WTC11 (cell line): Measurements from ENCODE around the gene NTPCR. TPM values are rescaled to one million over a fixed set of nuclear protein-coding genes. Genes with fewer than 3 reads are reported as not detected.

Experiments
- ATAC-seq: fragments of 200-7000 bp; cut with Tn5 transposase; 2 replicates; pipeline ENCODE4 v1.10.0; 2021; ENCODE audit warnings: mild to moderate bottlenecking, moderate library complexity
- CTCF ChIA-PET: fragments of 300-600 bp; sonication (Branson Sonifier 250); formaldehyde crosslinking; loops from one replicate; lab custom pipeline; 2021; ENCODE audit warnings: antibody characterized with exemption; lab: Charles Lee
- POLR2A ChIA-PET: fragments of 350-600 bp; sonication (Branson Sonifier 250); formaldehyde crosslinking; loops from one replicate; lab custom pipeline; 2021; ENCODE audit warnings: antibody characterized with exemption; lab: Charles Lee
- DNase-seq: peaks from one replicate; pipeline ENCODE4 v3.0.0; 2021; ENCODE audit warnings: low spot score
- H3K27ac Mint-ChIP-seq: 2 replicates; pipeline ENCODE4 v1.8.0; 2021; ENCODE audit warnings: mixed read lengths
- H3K27me3 Mint-ChIP-seq: 2 replicates; pipeline ENCODE4 v1.8.0; 2021; ENCODE audit warnings: low read depth, mild to moderate bottlenecking, moderate library complexity, mixed read lengths
- H3K36me3 Mint-ChIP-seq: 2 replicates; pipeline ENCODE4 v1.8.0; 2021; ENCODE audit warnings: mixed read lengths
- H3K4me1 Mint-ChIP-seq: 2 replicates; pipeline ENCODE4 v1.8.0; 2022; ENCODE audit warnings: mixed read lengths
- H3K4me3 Mint-ChIP-seq: 2 replicates; pipeline ENCODE4 v1.8.0; 2021; ENCODE audit warnings: mild to moderate bottlenecking, moderate library complexity, mixed read lengths
- H3K9me3 Mint-ChIP-seq: 2 replicates; pipeline ENCODE4 v1.8.0; 2021; ENCODE audit warnings: mixed read lengths
- ATF3 ChIP-seq: sonication (generic); formaldehyde crosslinking; conservative IDR thresholded peaks from 2 replicates; pipeline ENCODE4 v1.8.1; 2022; ENCODE audit warnings: mild to moderate bottlenecking, missing genetic modification reagents
- CREM ChIP-seq: sonication (generic); formaldehyde crosslinking; IDR thresholded peaks from 2 replicates; pipeline ENCODE4 v1.8.1; 2022; ENCODE audit warnings: mild to moderate bottlenecking, missing genetic modification reagents, moderate library complexity
- ERG ChIP-seq: fragments of 250-450 bp; sonication (Bioruptor Pico); IDR thresholded peaks from 2 replicates; pipeline ENCODE4 v1.8.0; 2021; ENCODE audit warnings: mild to moderate bottlenecking
- ETV6 ChIP-seq: sonication (generic); formaldehyde crosslinking; IDR thresholded peaks from 2 replicates; pipeline ENCODE4 v1.8.1; 2022; ENCODE audit warnings: mild to moderate bottlenecking, missing genetic modification reagents
- FOXJ3 ChIP-seq: sonication (generic); formaldehyde crosslinking; IDR thresholded peaks from 2 replicates; pipeline ENCODE4 v1.9.0; 2021; ENCODE audit warnings: missing genetic modification reagents, mild to moderate bottlenecking, borderline replicate concordance
- GABPB1 ChIP-seq: sonication (generic); formaldehyde crosslinking; IDR thresholded peaks from 2 replicates; pipeline ENCODE4 v1.8.1; 2023; ENCODE audit warnings: mild to moderate bottlenecking, missing genetic modification reagents
- IRF2 ChIP-seq: sonication (generic); formaldehyde crosslinking; IDR thresholded peaks from 2 replicates; pipeline ENCODE4 v1.8.0; 2022; ENCODE audit warnings: low read depth, missing genetic modification reagents, borderline replicate concordance
- JUN ChIP-seq: sonication (generic); formaldehyde crosslinking; IDR thresholded peaks from 2 replicates; pipeline ENCODE4 v1.8.0; 2023; ENCODE audit warnings: mild to moderate bottlenecking, missing genetic modification reagents
- MLX ChIP-seq: sonication (generic); formaldehyde crosslinking; IDR thresholded peaks from 2 replicates; pipeline ENCODE4 v1.8.1; 2023; ENCODE audit warnings: mild to moderate bottlenecking, missing genetic modification reagents, moderate library complexity
- MYBL2 ChIP-seq: sonication (generic); formaldehyde crosslinking; IDR thresholded peaks from 2 replicates; pipeline ENCODE4 v1.8.1; 2023; ENCODE audit warnings: mild to moderate bottlenecking, moderate library complexity, missing genetic modification reagents
- PRRX2 ChIP-seq: fragments of 250-450 bp; sonication (Bioruptor Pico); IDR thresholded peaks from 2 replicates; pipeline ENCODE4 v1.8.0; 2021; ENCODE audit warnings: mild to moderate bottlenecking
- SMAD3 ChIP-seq: sonication (generic); formaldehyde crosslinking; IDR thresholded peaks from 2 replicates; pipeline ENCODE4 v1.8.0; 2022; ENCODE audit warnings: missing genetic modification reagents, mild to moderate bottlenecking, borderline replicate concordance
- SP1 ChIP-seq: sonication (generic); formaldehyde crosslinking; conservative IDR thresholded peaks from 2 replicates; pipeline ENCODE4 v1.8.1; 2022; ENCODE audit warnings: missing genetic modification reagents
- TEAD4 ChIP-seq: sonication (generic); formaldehyde crosslinking; IDR thresholded peaks from 2 replicates; pipeline ENCODE4 v1.8.0; 2022; ENCODE audit warnings: mild to moderate bottlenecking, missing genetic modification reagents
- TP53 ChIP-seq: sonication (generic); formaldehyde crosslinking; IDR thresholded peaks from 2 replicates; pipeline ENCODE4 v1.8.1; 2023; ENCODE audit warnings: mild to moderate bottlenecking, missing genetic modification reagents
- ZBTB43 ChIP-seq: sonication (generic); formaldehyde crosslinking; IDR thresholded peaks from 2 replicates; pipeline ENCODE4 v1.8.1; 2023; ENCODE audit warnings: mild to moderate bottlenecking, missing genetic modification reagents
- ZNF138 ChIP-seq: sonication (generic); formaldehyde crosslinking; conservative IDR thresholded peaks from 2 replicates; pipeline ENCODE4 v1.8.1; 2022; ENCODE audit warnings: mild to moderate bottlenecking, moderate library complexity, missing genetic modification reagents
- ZNF423 ChIP-seq: fragments of 250-450 bp; sonication (Bioruptor Pico); IDR thresholded peaks from 2 replicates; pipeline ENCODE4 v2.1.2; 2022; ENCODE audit warnings: mild to moderate bottlenecking, moderate library complexity
- ZNF512 ChIP-seq: sonication (generic); formaldehyde crosslinking; IDR thresholded peaks from 2 replicates; pipeline ENCODE4 v1.8.1; 2022; ENCODE audit warnings: missing genetic modification reagents, borderline replicate concordance
- ZNF532 ChIP-seq: fragments of 250-450 bp; sonication (Bioruptor Pico); IDR thresholded peaks from 2 replicates; pipeline ENCODE4 v1.9.0; 2021; ENCODE audit warnings: mild to moderate bottlenecking, borderline replicate concordance
- total RNA-seq: library from RNA; stranded (reverse); gene quantifications from 3 replicates; pipeline ENCODE4 v1.2.3, GENCODE V29; 2021

NTPCR gene
- total RNA-seq, 1 experiment from 2014 or later: 102 TPM

- H3K4me1 Mint-ChIP-seq: peaks cover 33% of the 10 kb centered on the region
- ATAC-seq (no peak), DNase-seq (no peak)
- no peak for TF ChIP-seq ERG
- TF ChIP-seq IRF2 (CRISPR knock-in tag): no peak
- TF ChIP-seq ZNF532: no peak
- TF ChIP-seq CREM (CRISPR knock-in tag): no peak
- TF ChIP-seq GABPB1 (CRISPR knock-in tag): no peak
- TF ChIP-seq PRRX2 (CRISPR knock-in tag): no peak
- no peak for TF ChIP-seq ZNF423
- TF ChIP-seq TP53: no peak
- TF ChIP-seq ZNF138 (CRISPR knock-in tag): no peak
- no peak for TF ChIP-seq TEAD4
- TF ChIP-seq MYBL2 (CRISPR knock-in tag): no peak
- TF ChIP-seq ETV6 (CRISPR knock-in tag): no peak
- TF ChIP-seq JUN: no peak
- no peak for TF ChIP-seq FOXJ3
- TF ChIP-seq MLX: no peak
- no peak for TF ChIP-seq SP1
- no peak for TF ChIP-seq ZBTB43 (CRISPR knock-in tag)
- no peak for TF ChIP-seq ATF3
- H3K4me3 Mint-ChIP-seq: no peak overlapping the region
- H3K27ac Mint-ChIP-seq: peak overlapping the region; percentile 52; the same call in 1 of the 2 replicates
- POLR2A ChIA-PET: no interaction called here
- CTCF ChIA-PET: interaction anchor here (0.7 to 1.0 kb wide), 2 partner anchors 9 to 69 kb away, joined by 3 read pairs; no protein-coding TSS in a partner anchor
- H3K9me3 Mint-ChIP-seq: no peaks in the 10 kb centered on the region
- peaks cover 31% of the 10 kb centered on the region for H3K36me3 Mint-ChIP-seq
- H3K27me3 Mint-ChIP-seq: no peaks in the 10 kb centered on the region
Observed at GRCh38 chr1:233022246-233022645, 71.8 kb downstream of the NTPCR start.

- ATAC-seq (no peak), DNase-seq (no peak)
- ChIA-PET CTCF (interaction anchor here (1.5 kb wide), 1 partner anchor 144 kb away, joined by 3 read pairs; no protein-coding TSS in a partner anchor), POLR2A (no interaction called here)
- H3K4me1 Mint-ChIP-seq: peaks cover 40% of the 10 kb centered on the region
- TF ChIP-seq ZNF512 (CRISPR knock-in tag) (no peak), SMAD3 (CRISPR knock-in tag) (no peak)
- H3K27ac Mint-ChIP-seq: no peak overlapping the region; the same call in 1 of the 2 replicates
- H3K36me3 Mint-ChIP-seq: peaks cover 19% of the 10 kb centered on the region
- H3K27me3 Mint-ChIP-seq: no peaks in the 10 kb centered on the region
- H3K4me3 Mint-ChIP-seq: no peak overlapping the region
- no peaks in the 10 kb centered on the region for H3K9me3 Mint-ChIP-seq
Observed at GRCh38 chr1:233024199-233024598, 73.8 kb downstream of the NTPCR start.
